HG03457 (cell line): ENCODE data around the gene NTRK2.

Source experiments
- ATAC-seq: cut with Tn5 transposase; IDR thresholded peaks from one replicate; pipeline ENCODE4 v1.9.1; 2021; ENCODE audit warnings: moderate number of reproducible peaks; ENCODE audit not compliant: unreplicated experiment

Gene NTRK2

DNA sequence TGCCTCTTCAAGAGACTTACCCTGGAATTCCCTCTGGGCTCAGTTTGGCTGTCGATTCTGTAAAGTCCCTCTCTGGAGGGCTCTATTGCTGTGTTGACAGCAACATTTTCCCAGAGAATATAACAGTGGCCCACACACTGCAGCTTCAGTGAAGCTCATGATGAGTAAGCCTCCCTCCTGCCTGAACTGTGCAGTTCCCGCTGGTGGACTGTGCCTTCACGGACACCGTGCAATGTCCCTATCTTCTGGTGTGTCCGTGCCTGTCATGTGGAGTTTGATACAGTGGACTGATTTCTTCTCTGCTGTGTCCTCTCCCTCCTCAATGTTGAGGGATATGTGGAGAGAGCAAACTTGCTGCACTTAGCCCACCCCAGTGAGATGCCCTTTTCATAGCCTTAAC is 109.0 kb downstream of the NTRK2 start:
- no peak for ATAC-seq

DNA sequence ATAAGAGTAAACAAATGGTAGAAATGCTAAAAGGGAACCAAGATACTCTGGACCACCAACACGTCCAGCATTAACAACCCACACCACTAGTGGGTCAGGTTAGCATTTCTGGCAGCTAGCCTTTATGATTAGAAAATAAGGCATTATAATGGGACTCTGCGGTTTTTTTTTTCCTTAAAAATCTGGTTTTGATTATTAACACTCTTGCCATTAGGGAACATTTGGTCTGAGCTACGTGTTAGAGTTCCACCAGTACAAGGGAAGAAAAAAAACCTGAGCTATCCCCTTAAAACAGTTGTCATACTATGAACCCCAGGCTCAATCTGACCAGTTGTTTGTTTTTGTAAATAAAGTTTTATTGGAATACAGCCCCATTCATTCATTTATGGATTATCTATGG is 110.4 kb downstream of the NTRK2 start:
- no peak for ATAC-seq

DNA sequence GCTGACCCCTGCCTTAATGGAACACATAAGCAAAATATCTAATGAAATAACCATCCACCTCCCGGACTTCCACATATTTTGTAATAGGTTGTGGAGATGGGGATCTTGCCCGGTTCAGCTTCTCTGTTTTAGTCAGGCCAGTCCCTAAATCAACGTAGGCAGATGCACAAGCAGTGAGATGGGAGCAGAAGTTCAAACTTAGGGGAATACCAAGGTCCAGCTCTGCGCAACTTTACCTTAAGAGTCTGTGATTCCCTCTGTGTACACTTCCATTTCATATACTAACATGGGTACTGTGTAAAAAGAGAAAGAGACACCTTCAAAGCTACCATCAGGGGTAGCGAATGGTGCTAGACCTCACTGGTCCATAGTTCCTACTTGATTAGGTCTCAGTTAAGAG is 110.9 kb downstream of the NTRK2 start:
- no peak for ATAC-seq

DNA sequence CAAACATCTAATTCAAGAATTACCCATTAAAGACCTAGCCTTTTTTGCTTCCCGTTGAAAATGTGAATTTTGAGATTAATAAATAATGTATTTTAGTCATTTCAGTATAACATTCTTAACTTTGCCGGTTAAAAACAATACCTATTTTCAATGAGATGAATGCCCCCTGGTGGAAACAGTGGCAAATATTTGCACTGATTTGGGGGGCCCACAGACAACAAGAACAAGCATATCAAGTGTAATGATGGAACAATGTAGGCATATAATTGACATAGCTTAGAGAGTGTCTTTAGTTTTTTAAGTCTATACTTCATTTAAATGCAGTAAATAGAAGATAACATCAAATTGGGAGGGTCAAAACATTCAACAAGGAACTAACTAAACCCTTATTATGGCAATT is 111.9 kb downstream of the NTRK2 start:
- no peak for ATAC-seq

DNA sequence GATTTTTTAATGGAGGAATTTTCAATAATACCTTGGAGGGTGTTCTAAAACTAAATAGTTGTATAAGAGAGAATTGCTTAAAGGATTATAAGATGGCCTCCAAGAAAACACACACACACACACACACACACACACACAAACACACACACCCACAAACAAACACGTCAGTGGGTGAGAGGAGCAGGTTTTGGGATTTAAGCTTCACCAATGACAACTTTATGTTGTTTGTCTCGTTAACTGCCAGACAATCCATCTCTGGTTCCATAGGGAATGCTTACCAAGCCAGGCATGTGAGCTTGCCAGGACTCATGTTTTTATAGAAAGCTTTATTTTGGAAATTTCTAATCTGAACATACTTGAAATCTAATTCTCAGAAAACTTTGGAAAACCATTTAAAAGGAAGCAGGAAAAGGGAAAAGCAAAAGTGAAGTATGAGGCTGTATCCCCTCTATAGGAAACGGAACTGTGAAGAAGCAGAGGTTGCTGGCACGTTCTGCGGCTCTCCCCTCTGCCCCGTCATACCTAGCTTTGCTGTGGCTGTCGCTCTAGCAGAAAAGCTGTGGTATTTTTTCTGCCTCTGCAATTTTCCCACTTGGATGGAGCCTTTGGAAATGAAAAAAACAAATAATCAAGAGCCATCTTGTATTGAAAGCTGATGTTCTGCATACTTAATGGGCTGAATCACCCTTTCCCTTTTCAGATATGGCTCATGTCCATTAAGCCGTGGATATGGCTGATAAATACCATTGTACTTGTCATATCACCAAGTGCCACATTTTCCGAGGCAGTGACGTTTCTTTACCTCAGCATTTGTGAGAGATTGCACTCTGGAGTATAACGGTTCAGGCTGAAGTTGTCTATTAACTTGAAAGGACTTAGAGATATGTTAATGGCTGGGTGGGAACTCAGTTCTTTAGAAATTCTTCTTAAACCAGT is 112.7 kb downstream of the NTRK2 start:
- no peak for ATAC-seq

DNA sequence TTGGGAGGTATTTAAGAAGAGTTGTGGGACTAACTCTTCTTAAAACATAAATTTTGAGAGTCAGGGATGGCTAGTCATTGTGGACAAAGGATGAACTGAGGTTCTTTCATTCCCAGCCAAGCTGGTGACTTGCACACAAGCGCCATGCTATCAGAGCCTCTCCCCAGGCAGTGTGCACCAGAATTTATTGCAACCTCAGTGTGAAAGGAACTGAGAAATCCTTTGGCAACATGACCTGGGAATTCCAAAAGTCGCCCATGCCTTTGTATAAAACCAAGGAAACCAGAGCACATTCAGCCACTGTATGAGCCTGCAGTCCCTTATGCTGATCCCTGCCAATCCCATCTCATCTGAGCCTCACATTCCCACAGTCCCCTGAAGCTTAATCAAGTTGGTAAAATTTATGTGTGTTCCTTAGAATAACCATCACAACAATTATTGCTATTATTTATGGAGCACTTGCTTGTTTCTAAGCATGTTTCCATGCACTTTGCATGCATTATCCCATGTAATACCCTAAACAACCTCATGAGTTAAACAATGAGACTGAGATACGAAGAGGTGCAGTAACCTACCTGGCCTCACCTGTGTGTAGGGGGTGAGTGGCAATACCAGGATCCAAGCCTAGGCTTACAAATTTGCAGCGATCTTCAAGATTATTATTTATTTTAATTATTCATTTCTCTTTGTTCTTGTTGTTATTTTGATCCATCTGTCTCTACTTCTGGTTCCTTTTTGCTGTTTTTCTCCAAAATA is 116.4 kb downstream of the NTRK2 start:
- no peak for ATAC-seq

DNA sequence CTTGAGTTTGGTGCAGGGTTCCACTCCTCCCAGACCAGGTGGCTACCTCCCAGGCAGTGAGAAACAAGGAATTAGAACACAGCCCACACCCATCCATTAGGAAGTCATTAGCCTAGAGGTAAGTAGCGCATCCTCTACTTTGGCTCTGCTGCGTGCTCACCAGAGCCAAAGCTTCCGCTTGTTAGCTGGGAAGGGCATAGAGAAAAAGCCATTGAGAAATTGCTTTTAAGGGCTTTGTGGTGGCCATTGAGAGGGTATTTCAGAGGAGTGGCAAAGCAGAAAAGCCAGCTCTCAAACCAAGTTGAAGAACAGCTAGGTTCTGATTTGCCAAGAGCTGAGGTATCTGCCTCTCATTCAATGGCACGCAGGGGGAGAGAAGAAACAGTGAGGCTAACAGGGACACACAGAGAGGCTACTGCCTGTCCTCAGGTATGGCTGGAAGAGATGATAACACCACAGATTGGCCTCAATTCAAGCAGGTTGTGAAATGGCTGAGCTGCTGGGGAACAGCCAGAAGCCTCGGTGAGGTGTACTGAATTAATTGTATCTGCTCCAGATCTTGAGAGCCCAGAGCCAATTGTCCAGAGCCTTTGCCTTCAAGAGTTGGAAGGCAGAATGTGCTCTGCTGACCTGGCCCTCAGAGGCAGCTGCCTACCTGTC is 119.4 kb downstream of the NTRK2 start:
- ATAC-seq = no peak

DNA sequence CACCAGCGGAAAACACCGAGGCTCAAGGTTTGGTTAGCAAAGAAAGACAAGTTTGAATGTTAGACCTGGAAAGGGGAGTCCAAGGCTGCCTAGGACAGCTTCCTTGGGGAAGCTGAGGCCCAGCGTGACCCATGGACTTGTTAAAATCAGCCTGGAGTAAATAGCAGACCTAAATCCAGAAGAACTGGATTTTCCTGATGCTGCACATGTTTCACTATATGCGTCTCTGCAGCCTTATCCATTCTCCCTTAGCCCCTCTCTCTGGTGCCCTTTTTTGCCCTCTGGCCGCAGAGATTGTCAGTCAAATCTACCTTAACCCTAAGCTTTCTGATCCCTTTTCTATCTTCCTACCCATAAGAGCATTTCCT is 119.9 kb downstream of the NTRK2 start:
- no peak for ATAC-seq

DNA sequence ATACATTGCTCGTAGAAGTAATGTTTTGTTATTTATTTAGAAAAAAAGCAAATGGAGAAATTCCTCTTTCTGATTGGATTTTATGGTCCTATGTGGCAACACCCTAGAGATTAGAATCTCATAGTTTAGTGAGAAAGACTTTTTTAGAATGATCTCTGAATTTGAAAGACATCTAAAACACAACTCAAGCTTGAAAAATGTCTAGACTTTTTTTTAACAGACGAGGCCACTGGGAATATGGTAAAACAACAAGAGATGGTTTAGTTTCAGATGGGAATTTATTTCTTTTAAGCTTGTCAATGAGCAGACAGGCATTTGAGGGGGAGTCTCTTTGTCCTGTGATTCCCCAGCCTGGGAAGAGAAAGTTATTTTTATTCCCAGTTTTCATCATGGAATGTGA is 122.1 kb downstream of the NTRK2 start:
- no peak for ATAC-seq

DNA sequence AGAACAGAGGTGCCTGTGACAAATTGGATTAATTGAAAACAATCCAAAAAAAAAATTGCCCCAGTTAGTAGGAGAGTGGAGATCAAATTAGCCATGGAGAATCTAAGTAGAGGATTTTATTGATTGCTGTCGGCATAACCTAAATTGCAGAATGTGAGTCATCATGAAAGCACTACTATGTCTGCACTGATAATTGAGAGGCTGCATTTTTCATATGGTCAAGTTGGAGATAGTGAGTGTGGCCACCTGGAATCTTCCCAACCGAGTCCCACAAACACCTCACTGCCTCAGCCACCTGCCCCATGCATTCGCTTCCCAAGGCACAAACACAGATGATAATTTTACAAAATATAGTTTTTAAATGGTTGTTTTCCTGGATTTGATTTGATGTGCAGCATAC is 123.7 kb downstream of the NTRK2 start:
- ATAC-seq = no peak

DNA sequence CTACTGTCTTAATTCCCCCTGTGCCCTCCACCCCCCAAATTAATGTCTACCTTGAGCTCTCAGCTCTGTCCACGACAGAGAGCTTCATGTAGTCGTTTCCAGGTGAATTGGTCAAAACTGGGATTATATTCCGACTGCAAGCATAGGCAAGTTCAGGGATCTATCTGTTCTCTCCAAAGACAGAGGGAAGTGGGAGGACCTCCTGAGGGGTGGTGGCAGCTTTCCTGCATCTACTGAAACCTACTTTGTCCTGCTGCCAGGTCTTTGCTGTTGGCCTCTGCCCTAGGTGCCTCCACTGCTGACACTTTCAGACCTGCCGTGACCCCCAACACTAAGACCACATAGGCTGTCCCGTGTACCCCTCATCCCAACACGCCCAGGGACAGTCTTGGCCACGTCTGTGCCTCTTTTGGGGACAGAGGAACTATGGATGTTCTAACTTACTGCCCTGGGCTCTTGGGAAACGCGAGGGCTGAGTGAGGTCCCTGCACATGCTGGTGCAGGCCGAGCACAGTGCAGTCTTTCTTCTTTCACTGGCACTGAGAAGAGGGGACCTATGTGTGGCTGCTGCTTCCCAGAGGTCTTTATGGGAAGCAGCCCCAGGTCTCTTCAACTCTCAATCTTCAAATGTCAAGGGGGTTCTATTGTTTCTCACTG is 125.6 kb downstream of the NTRK2 start:
- ATAC-seq = no peak

DNA sequence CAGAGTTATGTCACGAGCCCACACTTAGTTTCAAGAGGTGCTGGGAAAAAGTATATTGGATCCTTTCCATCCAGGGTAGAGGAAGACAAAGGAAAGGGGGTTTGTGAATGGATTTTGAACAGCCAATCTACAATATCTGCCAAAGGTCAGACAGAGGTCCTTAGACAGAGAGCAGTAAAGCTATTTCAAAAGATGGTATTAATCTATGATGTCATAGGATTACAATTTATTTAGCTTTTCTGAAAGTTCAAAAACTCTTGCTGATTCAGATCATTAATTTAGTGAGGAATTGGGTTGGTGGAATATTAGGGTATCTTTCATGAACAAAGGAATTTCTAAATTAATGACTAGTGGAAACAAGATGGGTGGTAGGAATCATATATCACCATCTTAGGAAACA is 126.9 kb downstream of the NTRK2 start:
- ATAC-seq = no peak

DNA sequence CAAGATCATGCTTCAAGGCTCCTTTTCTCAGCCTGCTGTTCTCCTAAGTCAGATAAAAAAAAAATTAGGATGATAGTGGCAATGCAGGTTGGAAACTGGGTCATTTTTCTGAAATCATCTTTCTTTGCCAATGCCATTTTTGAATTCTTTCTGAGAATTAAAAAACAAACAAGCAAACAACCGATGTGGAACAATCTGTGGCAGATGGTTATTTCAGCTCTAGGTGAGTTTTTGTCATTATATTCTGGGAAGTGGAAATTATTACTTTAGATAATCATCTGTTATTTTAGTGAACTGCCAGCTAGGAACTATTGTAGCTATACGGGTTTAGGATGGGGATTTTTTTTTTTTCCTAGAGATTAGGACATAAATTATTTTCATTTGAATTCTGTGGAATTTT is 129.7 kb downstream of the NTRK2 start:
- ATAC-seq = no peak

DNA sequence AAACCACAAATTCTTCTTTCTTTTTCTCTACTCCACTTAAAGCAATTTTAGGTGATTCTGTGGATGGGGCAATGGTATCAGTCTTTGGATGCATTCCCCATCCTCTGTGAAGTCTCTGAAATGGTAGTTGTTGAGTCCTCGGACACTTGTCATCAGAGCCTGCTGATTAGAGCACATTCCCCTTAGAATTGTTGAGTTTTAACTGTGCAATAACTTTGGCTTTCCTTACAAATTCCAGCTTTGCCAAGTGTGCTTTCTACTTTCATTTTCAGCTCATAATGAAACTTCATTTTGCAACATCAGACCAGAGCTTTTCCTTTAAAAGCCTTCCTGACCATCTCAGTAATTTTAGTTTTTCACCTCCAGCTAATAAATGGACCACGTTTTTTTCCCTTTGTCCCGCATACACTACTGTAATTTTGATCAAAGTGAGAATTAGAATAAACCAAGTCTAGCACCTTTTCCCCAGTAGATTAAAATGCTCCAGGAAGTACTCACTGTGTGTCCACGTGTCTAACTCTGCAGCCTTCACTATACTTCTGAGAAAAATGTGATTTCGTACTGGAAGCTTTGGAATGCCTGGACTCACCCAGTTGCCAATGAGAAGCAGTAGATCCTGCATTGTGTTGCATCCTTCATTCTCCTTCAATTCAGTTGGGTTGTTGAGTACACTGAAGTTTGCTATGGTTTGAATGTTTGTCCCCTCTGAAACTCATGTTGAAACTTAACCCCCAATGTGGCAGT is 135.6 kb downstream of the NTRK2 start:
- no peak for ATAC-seq

DNA sequence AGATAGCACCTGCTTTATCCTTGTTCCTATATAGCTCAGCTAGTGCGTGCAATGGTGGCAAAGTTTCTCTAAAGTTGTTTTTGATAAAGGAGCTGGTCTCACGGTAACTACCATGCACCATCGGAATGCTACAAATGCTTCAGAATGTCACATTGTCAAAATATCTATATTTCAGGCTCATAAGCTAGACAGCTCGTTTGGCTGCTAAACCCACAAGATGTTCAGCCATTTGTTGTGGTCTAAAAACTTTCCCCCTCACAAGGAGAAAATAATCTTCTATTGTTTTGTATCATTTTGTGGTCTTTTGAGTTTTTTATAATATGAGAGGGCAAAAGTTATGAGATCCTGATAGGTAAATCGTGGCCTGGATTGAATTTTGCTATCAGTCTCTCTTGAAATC is 137.9 kb downstream of the NTRK2 start:
- ATAC-seq = no peak

DNA sequence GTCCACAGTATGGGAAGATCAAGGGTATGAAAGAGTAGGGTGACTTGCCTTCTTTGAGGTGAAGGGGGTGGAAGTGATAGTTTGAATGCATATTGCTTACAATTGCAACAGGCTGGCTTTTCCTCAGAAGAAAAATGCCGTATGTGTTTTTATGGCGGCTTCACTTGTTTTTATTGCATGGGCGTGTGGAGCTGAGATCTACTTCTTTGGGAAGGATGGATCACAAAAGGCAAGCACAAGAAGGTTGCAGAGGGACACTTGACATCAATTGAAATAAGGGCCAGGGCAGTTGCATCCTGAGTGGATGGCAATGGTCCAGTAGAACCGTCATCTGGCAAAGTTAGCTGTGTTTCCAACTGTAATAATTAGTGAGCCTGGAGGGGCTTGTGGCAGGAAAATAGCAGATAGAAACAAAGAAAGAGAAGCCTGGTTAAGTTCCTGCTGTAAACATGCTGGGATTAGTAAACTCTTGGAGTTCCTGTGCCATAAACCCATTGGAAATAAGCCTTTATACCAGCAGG is 138.4 kb downstream of the NTRK2 start:
- ATAC-seq = no peak

DNA sequence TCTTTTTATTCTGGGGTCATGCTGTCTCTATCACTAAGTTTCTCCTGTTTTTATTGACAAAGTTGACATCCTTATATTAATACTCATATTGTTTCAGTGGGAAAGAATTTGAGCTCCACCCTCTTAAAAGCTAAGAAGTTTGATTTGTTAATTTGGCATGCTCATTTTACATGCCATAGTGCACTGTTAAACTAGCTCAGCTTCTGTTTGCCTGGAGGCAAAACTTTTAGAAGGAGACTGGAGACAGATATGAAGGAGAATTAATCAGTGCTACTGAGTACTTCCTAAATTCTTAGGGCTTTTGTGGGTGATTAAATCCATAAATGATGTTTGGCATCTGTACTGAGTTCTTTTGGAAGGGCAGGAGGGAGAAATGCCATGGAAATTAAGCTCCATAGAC is 138.9 kb downstream of the NTRK2 start:
- no peak for ATAC-seq

DNA sequence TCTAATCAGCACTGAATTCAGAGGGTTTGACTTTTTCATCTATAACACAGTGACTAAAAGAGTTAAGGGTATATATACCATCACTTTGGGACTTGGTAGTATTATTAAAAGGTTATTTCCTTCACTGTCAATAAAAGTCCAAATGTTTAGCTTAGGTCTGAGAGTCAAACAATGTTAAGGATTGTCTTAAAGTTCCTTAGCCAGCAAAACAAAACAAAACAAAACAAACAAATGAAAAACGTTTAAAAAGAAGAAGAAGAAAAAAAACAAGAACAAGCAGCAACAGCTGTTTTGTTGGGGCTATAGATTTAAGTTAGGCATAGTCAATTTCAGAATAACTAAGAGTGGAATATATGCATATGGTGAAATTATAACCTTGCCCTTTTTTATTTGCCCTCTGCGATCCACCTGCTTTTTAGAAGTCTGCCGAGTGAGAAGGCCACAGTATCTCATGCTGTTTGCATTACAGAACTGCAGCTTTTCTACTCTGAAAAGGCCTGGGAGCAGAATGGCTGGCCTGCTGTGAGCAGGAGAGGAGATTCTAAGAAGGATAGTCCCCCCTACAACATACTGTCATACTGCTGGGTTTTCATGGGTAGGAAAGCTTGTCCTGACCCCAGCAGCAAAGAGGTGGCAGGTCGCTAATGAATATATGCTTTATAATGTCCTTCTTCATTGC is 141.7 kb downstream of the NTRK2 start:
- ATAC-seq = no peak

DNA sequence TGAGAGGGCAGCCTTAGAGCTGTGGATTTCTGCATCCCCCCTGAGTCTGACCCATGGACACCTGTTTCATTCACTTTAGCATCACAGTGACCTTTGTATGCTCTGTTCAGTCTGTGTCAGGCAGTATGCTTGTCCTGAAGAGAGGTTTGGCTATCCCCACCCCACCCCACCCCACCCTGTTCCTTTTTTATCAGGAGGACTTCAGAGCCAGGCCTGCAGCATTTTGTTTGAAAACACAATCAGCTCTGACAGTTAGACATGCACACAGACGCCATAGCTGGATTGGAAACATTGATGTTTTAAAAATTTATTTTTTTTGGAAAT is 142.2 kb downstream of the NTRK2 start:
- no peak for ATAC-seq

DNA sequence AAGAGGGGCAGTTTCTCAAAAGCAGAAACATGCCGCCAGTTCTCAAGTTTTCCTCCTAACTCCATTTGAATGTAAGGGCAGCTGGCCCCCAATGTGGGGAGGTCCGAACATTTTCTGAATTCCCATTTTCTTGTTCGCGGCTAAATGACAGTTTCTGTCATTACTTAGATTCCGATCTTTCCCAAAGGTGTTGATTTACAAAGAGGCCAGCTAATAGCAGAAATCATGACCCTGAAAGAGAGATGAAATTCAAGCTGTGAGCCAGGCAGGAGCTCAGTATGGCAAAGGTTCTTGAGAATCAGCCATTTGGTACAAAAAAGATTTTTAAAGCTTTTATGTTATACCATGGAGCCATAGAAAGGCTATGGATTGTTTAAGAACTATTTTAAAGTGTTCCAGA is 142.8 kb downstream of the NTRK2 start:
- ATAC-seq = no peak
